ENCODE results near the gene NFATC2.

GRCh38 chr20:51440589-51440988 lies 101.9 kb downstream of the NFATC2 start:
- TF ChIP-seq CTCF (IDR thresholded peaks at IDR 0.05; ENCODE audit: insufficient read depth, low read length) (no peak), GABPA (IDR thresholded peaks at IDR 0.05; ENCODE audit: low read depth) (0 out of 2 replicates have a peak, but pooled peaks have one; percentile 26), POLR2AphosphoS5 (IDR thresholded peaks at IDR 0.05; ENCODE audit: low read depth) (no peak), REST (IDR thresholded peaks at IDR 0.05; ENCODE audit: insufficient replicate concordance, low read depth) (no peak)

All from HL-60 (cell line).